PC-3 (cell line): ENCODE data around the gene EHMT1. TPM values are rescaled to one million over a fixed set of nuclear protein-coding genes. Genes with fewer than 3 reads are reported as not detected.

ENCODE experiments used
- ATAC-seq: fragments of 200-7000 bp; cut with Tn5 transposase; 2 replicates; pipeline ENCODE4 v1.9.1; 2020; ENCODE audit warnings: mild to moderate bottlenecking, moderate library complexity
- BruUV-seq: library from RNA; stranded (reverse); fragments of 400-500 nt; replicated peaks from 2 replicates; lab custom pipeline; 2021; lab: Mats Ljungman, UMichigan
- CTCF ChIA-PET: fragments of 300-600 bp; sonication (Branson Sonifier 250); formaldehyde crosslinking; loops from one replicate; lab custom pipeline; 2022; ENCODE audit warnings: antibody characterized with exemption; lab: Charles Lee
- POLR2A ChIA-PET: fragments of 300-600 bp; sonication (Branson Sonifier 250); formaldehyde crosslinking; loops from one replicate; lab custom pipeline; 2022; ENCODE audit warnings: antibody characterized with exemption; ENCODE audit not compliant: unreplicated experiment; lab: Charles Lee
- DNase-seq: peaks from one replicate; pipeline ENCODE4 v3.0.0-alpha.2; 2015
- H2AFZ ChIP-seq: fragments of 300-600 bp; sonication (generic); 2 replicates; pipeline ENCODE4 v1.6.0; 2016; ENCODE audit warnings: antibody characterized with exemption, low read length
- H3F3A ChIP-seq: fragments of 300-600 bp; sonication (generic); one replicate; pipeline ENCODE4 v1.6.0; 2017; ENCODE audit warnings: antibody characterized with exemption, low read length, control low read depth, mild to moderate bottlenecking; ENCODE audit not compliant: unreplicated experiment
- H3K27ac ChIP-seq: fragments of 300-600 bp; sonication (generic); 2 replicates; pipeline ENCODE4 v1.5.1; 2016; ENCODE audit warnings: mild to moderate bottlenecking, low read length
- H3K27me3 ChIP-seq: fragments of 300-600 bp; sonication (generic); 2 replicates; pipeline ENCODE4 v1.6.1; 2016; ENCODE audit warnings: low read length, mixed read lengths
- H3K36me3 ChIP-seq: fragments of 300-600 bp; sonication (generic); 2 replicates; pipeline ENCODE4 v1.6.1; 2016; ENCODE audit warnings: low read depth, mixed run types, low read length, mixed read lengths
- H3K4me1 ChIP-seq: fragments of 300-600 bp; sonication (generic); 2 replicates; pipeline ENCODE4 v1.5.1; 2016; ENCODE audit warnings: low read length; ENCODE audit not compliant: insufficient read depth
- H3K4me2 ChIP-seq: fragments of 300-600 bp; sonication (generic); 2 replicates; pipeline ENCODE4 v1.6.0; 2016; ENCODE audit warnings: low read length
- H3K4me3 ChIP-seq: fragments of 300-600 bp; sonication (generic); 2 replicates; pipeline ENCODE4 v1.5.1; 2016; ENCODE audit warnings: mild to moderate bottlenecking, low read length, mixed read lengths
- H3K79me2 ChIP-seq: fragments of 300-600 bp; sonication (generic); 2 replicates; pipeline ENCODE4 v1.6.1; 2017; ENCODE audit warnings: low read length, mixed read lengths
- H3K9ac ChIP-seq: fragments of 300-600 bp; sonication (generic); 2 replicates; pipeline ENCODE4 v1.6.0; 2016; ENCODE audit warnings: mild to moderate bottlenecking, low read length
- H3K9me2 ChIP-seq: fragments of 300-600 bp; sonication (generic); replicated peaks from 2 replicates; pipeline ENCODE4 v1.6.1; 2016; ENCODE audit warnings: mixed run types, low read length, mixed read lengths
- H3K9me3 ChIP-seq: fragments of 300-600 bp; sonication (generic); 2 replicates; pipeline ENCODE4 v1.6.1; 2016; ENCODE audit warnings: low read length, mixed read lengths
- H4K20me1 ChIP-seq: fragments of 300-600 bp; sonication (generic); 2 replicates; pipeline ENCODE4 v1.6.1; 2016; ENCODE audit warnings: low read length, mixed read lengths
- CTCF ChIP-seq: fragments of 300-600 bp; sonication (generic); conservative IDR thresholded peaks from 2 replicates; pipeline ENCODE4 v1.5.1; 2017; ENCODE audit warnings: antibody characterized with exemption, low read depth, mild to moderate bottlenecking, low read length
- EZH2 ChIP-seq: fragments of 300-600 bp; sonication (generic); IDR thresholded peaks from one replicate; pipeline ENCODE4 v1.6.1; 2017; ENCODE audit warnings: antibody characterized with exemption, mild to moderate bottlenecking, low read length; ENCODE audit not compliant: unreplicated experiment
- EZH2phosphoT487 ChIP-seq: fragments of 300-600 bp; sonication (generic); IDR thresholded peaks from 2 replicates; pipeline ENCODE4 v1.6.1; 2018; ENCODE audit warnings: mild to moderate bottlenecking, antibody characterized with exemption, low read length, borderline replicate concordance
- intact Hi-C: fragments of 100-400 bp; cut with micrococcal nuclease; formaldehyde crosslinking; loops from 2 replicates; pipeline ENCODE4 v1.9.0; 2023
- total RNA-seq: library from RNA; depleted of rRNA; stranded (reverse); fragments of >200 nt; gene quantifications from 2 replicates; pipeline ENCODE4 v1.2.3, GENCODE V29; 2014

The EHMT1 gene
- total RNA-seq, 1 experiment from 2014 or later: 42.8 TPM

GRCh38 chr9:137815256-137816255 lies 196.8 kb downstream of the EHMT1 start:
- TF ChIP-seq EZH2phosphoT487 (no peak), CTCF (no peak), EZH2 (no peak)
- intact Hi-C loops: no loop called here
- ATAC-seq (no peak), DNase-seq (no peak)
- Histone ChIP-seq H3K36me3 (peaks cover 13% of the 10 kb centered on the region), H3K4me1 (no peaks in the 10 kb centered on the region), H3K27me3 (no peaks in the 10 kb centered on the region), H3K9me3 (no peaks in the 10 kb centered on the region), H3K4me3 (no peak overlapping the region), H3K9ac (no peak overlapping the region), H3K4me2 (no peak overlapping the region), H3K79me2 (no peaks in the 10 kb centered on the region), H4K20me1 (no peaks in the 10 kb centered on the region), H3K27ac (no peak overlapping the region), H2AFZ (no peak overlapping the region), H3K9me2 (no peaks in the 10 kb centered on the region), H3F3A (no peaks in the 10 kb centered on the region)
- no TSS peak for BruUV-seq
- ChIA-PET CTCF (no interaction called here), POLR2A (no interaction called here)

- POLR2A ChIA-PET: no interaction called here
These were observed 197.9 kb downstream of the EHMT1 start for GRCh38 chr9:137816531-137817235.

More at GRCh38 chr9:137816531-137817235, 197.9 kb downstream of the EHMT1 start:
- Histone ChIP-seq H3K9me3 (no peaks in the 10 kb centered on the region), H2AFZ (no peak overlapping the region), H3K79me2 (no peaks in the 10 kb centered on the region), H3K4me3 (no peak overlapping the region), H3K9me2 (no peaks in the 10 kb centered on the region), H3K27me3 (no peaks in the 10 kb centered on the region), H3F3A (no peaks in the 10 kb centered on the region), H3K4me2 (no peak overlapping the region), H3K27ac (no peak overlapping the region), H3K36me3 (peaks cover 17% of the 10 kb centered on the region), H3K4me1 (no peaks in the 10 kb centered on the region), H3K9ac (no peak overlapping the region), H4K20me1 (no peaks in the 10 kb centered on the region)
- intact Hi-C loops: no loop called here
- ATAC-seq: no peak
- no TSS peak for BruUV-seq
- CTCF ChIA-PET: no interaction called here
- DNase-seq: no peak
- TF ChIP-seq EZH2: no peak
- TF ChIP-seq CTCF: no peak
- TF ChIP-seq EZH2phosphoT487: no peak
